Endothelial cell of umbilical vein (primary cell): ENCODE measurements around the gene TRAPPC6A. TPM values are rescaled to one million over a fixed set of nuclear protein-coding genes. Genes with fewer than 3 reads are reported as not detected.

Experiments
- BruUV-seq: library from RNA; stranded (reverse); fragments of 400-500 nt; replicated peaks from 2 replicates; lab custom pipeline; 2021; lab: Mats Ljungman, UMichigan
- CTCF ChIA-PET: fragments of 300-600, 350-600 bp; sonication (Branson Sonifier 250); formaldehyde crosslinking; loops from one replicate; lab custom pipeline; 2021; ENCODE audit warnings: antibody characterized with exemption, inconsistent platforms; lab: Charles Lee
- POLR2A ChIA-PET: fragments of 300-600, 350-600 bp; sonication (Branson Sonifier 250); formaldehyde crosslinking; loops from one replicate; lab custom pipeline; 2021; ENCODE audit warnings: antibody characterized with exemption, inconsistent platforms; lab: Charles Lee
- DNase-seq: peaks from one replicate; pipeline ENCODE4 v3.0.0-alpha.2; 2011; ENCODE audit warnings: low read depth, low spot score
- FAIRE-seq: peaks from 2 replicates; lab custom pipeline; 2011; peaks lifted over from hg19 to GRCh38; lab: Jason Lieb, UNC
- H2AFZ ChIP-seq: 2 replicates; pipeline ENCODE4 v1.6.0; 2012; ENCODE audit warnings: low read depth, low read length, control low read depth, inconsistent platforms
- H3K27ac ChIP-seq: 2 replicates; pipeline ENCODE4 v1.5.1; 2011; ENCODE audit warnings: low read depth, mild to moderate bottlenecking, control low read depth, low read length, moderate library complexity; ENCODE audit not compliant: insufficient read depth
- H3K27me3 ChIP-seq, 2 experiments: 2 replicates each; pipeline versions ENCODE4 v1.6.0 to v1.6.1; 2011; ENCODE audit warnings: low read length in 2 of 2, mixed read lengths in 1 of 2; ENCODE audit not compliant: control insufficient read depth in 2 of 2, insufficient read depth in 2 of 2
- H3K36me3 ChIP-seq, 2 experiments: 2 replicates in 1 of 2; 3 replicates in 1 of 2; pipeline ENCODE4 v1.5.1; 2011; ENCODE audit warnings: low read length in 2 of 2, mild to moderate bottlenecking in 1 of 2, moderate library complexity in 1 of 2; ENCODE audit not compliant: control insufficient read depth in 2 of 2, insufficient read depth in 2 of 2; ENCODE audit errors: extremely low read depth in 1 of 2
- H3K4me1 ChIP-seq: 3 replicates; pipeline ENCODE4 v1.5.1; 2011; ENCODE audit warnings: mild to moderate bottlenecking, low read length; ENCODE audit not compliant: control insufficient read depth, insufficient read depth; ENCODE audit errors: extremely low read depth
- H3K4me2 ChIP-seq: 2 replicates; pipeline ENCODE4 v1.6.1; 2011; ENCODE audit warnings: low read length, control low read depth, mixed read lengths; ENCODE audit not compliant: insufficient read depth
- H3K4me3 ChIP-seq, 3 experiments: fragments of 200-600 bp in 1 of 3; sonication (generic), shearing (Covaris generic) in 1 of 3; replicated peaks in 1 of 3; 2 replicates each; pipeline ENCODE4 v1.5.1; 2011 to 2016; ENCODE audit warnings: control low read depth in 3 of 3, low read length in 3 of 3, mild to moderate bottlenecking in 2 of 3, inconsistent platforms in 1 of 3, low read depth in 1 of 3, moderate library complexity in 1 of 3; ENCODE audit not compliant: insufficient read depth in 1 of 3
- H3K79me2 ChIP-seq: 2 replicates; pipeline ENCODE4 v1.6.0; 2012; ENCODE audit warnings: low read length, inconsistent platforms; ENCODE audit not compliant: control insufficient read depth, insufficient read depth
- H3K9ac ChIP-seq: replicated peaks from 2 replicates; pipeline ENCODE3; 2011; ENCODE audit warnings: low read length, control low read depth; ENCODE audit not compliant: insufficient read depth; ENCODE audit errors: extremely low read depth
- H3K9me1 ChIP-seq: replicated peaks from 3 replicates; pipeline ENCODE4 v1.6.0; 2011; ENCODE audit warnings: mild to moderate bottlenecking, low read length; ENCODE audit not compliant: control insufficient read depth, insufficient read depth; ENCODE audit errors: extremely low read depth
- H3K9me3 ChIP-seq: replicated peaks from 2 replicates; pipeline ENCODE4 v1.5.1; 2012; ENCODE audit warnings: low read length, inconsistent platforms; ENCODE audit not compliant: control insufficient read depth, insufficient read depth
- H4K20me1 ChIP-seq: replicated peaks from 2 replicates; pipeline ENCODE3; 2011; ENCODE audit warnings: mild to moderate bottlenecking, low read length; ENCODE audit not compliant: control insufficient read depth, insufficient read depth; ENCODE audit errors: extremely low read depth
- EZH2 ChIP-seq: IDR thresholded peaks from 2 replicates; pipeline ENCODE4 v1.6.1; 2012; ENCODE audit warnings: borderline replicate concordance, low read depth, mild to moderate bottlenecking, moderate library complexity, low read length, inconsistent platforms; ENCODE audit not compliant: severe bottlenecking
- FOS ChIP-seq: IDR thresholded peaks from 2 replicates; pipeline ENCODE4 v1.6.1; 2011; ENCODE audit warnings: mild to moderate bottlenecking, low read length, moderate library complexity, borderline replicate concordance; ENCODE audit not compliant: insufficient read depth
- GATA2 ChIP-seq: IDR thresholded peaks from 2 replicates; pipeline ENCODE4 v1.7.0; 2011; ENCODE audit warnings: low read depth, mild to moderate bottlenecking, moderate library complexity, mixed read lengths, low read length; ENCODE audit not compliant: insufficient read length, insufficient read depth
- JUN ChIP-seq: IDR thresholded peaks from 2 replicates; pipeline ENCODE4 v1.6.1; 2011; ENCODE audit warnings: borderline replicate concordance, low read depth; ENCODE audit not compliant: insufficient read length, insufficient read depth
- MYC ChIP-seq: IDR thresholded peaks from one replicate; pipeline ENCODE4 v1.6.1; 2011; ENCODE audit warnings: mild to moderate bottlenecking, low read depth, low read length
- POLR2A ChIP-seq: IDR thresholded peaks from 2 replicates; pipeline ENCODE4 v1.6.1; 2012; ENCODE audit warnings: low read depth, mild to moderate bottlenecking, control low read depth, low read length
- POLR2AphosphoS5 ChIP-seq: IDR thresholded peaks from 2 replicates; pipeline ENCODE4 v1.6.1; 2012; ENCODE audit warnings: low read depth, mild to moderate bottlenecking, control low read depth, low read length, moderate library complexity; ENCODE audit not compliant: insufficient read depth
- dilution Hi-C: fragments of 300-500 bp; cut with MboI; formaldehyde crosslinking; loops from one replicate; pipeline ENCODE4 v1.15.0; 2019; ENCODE audit warnings: low sequenced_read_pairs; ENCODE audit not compliant: extremely low pct_ligation_motif_present
- intact Hi-C: fragments of 100-400 bp; cut with micrococcal nuclease; formaldehyde crosslinking; loops from one replicate; pipeline ENCODE4 v1.10.0; 2022
- polyA plus RNA-seq, 4 experiments: library from polyadenylated mRNA; depleted of rRNA in 3 of 4; stranded (reverse) in 3 of 4; unstranded in 1 of 4; fragments of >200 nt; gene quantifications; 2 replicates each; pipeline versions ENCODE4 v1.2.1 to v1.2.3, GENCODE V29; 2011 to 2012; ENCODE audit warnings: missing spikeins in 1 of 4
- total RNA-seq: library from RNA; stranded (reverse); gene quantifications from 2 replicates; pipeline ENCODE4 v1.2.3, GENCODE V29; 2021
- TF ChIP-seq, protein P1 (sequence below), 2 donors: IDR thresholded peaks; 1 replicate in 1 of 2; 2 replicates in 1 of 2; pipeline ENCODE4 v1.5.1; 2011; ENCODE audit warnings: low read length in 2 of 2, mild to moderate bottlenecking in 2 of 2, moderate library complexity in 2 of 2, control low read depth in 1 of 2, inconsistent platforms in 1 of 2, low read depth in 1 of 2; ENCODE audit not compliant: insufficient read depth in 1 of 2; ENCODE audit errors: extremely low read depth in 1 of 2
- TF ChIP-seq, protein P2 (sequence below): IDR thresholded peaks from 2 replicates; pipeline ENCODE4 v1.6.1; 2011; ENCODE audit not compliant: insufficient read depth, insufficient read length

TRAPPC6A gene
- total and polyA plus RNA-seq, 2 donors (not counting 3 experiments of a cell fraction or from before 2014, with no cell fraction given) = 18.1 to 45.4 TPM

DNA sequence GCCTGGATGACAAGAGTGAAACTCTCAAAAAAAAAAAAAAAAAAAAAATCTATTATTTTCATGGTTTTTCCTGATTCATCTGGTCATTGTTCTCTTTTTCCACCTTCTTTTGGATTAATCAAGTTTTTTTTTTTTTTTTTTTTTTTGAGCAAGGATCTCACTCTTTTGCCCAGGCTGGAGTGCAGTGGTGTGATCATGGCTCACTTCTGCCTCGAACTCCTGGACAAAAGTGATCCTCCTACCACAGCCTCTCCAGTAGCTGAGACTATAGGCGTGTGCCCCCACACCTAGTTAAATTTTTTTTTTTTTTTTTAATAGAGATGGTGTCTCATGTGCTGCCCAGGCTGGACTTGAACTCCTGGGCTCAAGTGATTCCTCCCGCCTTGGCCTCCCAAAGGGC, 28.3 kb upstream of the TRAPPC6A start:
- no peak for DNase-seq
- no peak overlapping the region for H3K4me2 ChIP-seq
- no peaks in the 10 kb centered on the region for H3K27me3 ChIP-seq
- H4K20me1 ChIP-seq = no peaks in the 10 kb centered on the region
- no peaks in the 10 kb centered on the region for H3K9me3 ChIP-seq
- no peak for FAIRE-seq
- H3K9me1 ChIP-seq = no peaks in the 10 kb centered on the region
- H3K27ac ChIP-seq = no peak overlapping the region
- no peak overlapping the region for H2AFZ ChIP-seq
- peaks cover under 1% of the 10 kb centered on the region for H3K4me1 ChIP-seq
- TF ChIP-seq POLR2AphosphoS5 (no peak), MYC (no peak), JUN (no peak), FOS (no peak), EZH2 (no peak), POLR2A (no peak), GATA2 (no peak)
- TF ChIP-seq, protein P1, sequence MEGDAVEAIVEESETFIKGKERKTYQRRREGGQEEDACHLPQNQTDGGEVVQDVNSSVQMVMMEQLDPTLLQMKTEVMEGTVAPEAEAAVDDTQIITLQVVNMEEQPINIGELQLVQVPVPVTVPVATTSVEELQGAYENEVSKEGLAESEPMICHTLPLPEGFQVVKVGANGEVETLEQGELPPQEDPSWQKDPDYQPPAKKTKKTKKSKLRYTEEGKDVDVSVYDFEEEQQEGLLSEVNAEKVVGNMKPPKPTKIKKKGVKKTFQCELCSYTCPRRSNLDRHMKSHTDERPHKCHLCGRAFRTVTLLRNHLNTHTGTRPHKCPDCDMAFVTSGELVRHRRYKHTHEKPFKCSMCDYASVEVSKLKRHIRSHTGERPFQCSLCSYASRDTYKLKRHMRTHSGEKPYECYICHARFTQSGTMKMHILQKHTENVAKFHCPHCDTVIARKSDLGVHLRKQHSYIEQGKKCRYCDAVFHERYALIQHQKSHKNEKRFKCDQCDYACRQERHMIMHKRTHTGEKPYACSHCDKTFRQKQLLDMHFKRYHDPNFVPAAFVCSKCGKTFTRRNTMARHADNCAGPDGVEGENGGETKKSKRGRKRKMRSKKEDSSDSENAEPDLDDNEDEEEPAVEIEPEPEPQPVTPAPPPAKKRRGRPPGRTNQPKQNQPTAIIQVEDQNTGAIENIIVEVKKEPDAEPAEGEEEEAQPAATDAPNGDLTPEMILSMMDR (IDR thresholded peaks at IDR 0.05; ENCODE audit: extremely low read depth in 1 of 2, insufficient read depth in 1 of 2, low read depth in 1 of 2, low read length in 2 of 2) = no peak
- TF ChIP-seq, protein P2, sequence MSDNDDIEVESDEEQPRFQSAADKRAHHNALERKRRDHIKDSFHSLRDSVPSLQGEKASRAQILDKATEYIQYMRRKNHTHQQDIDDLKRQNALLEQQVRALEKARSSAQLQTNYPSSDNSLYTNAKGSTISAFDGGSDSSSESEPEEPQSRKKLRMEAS = no peak
- no peaks in the 10 kb centered on the region for H3K79me2 ChIP-seq
- BruUV-seq = no TSS peak
- H3K4me3 ChIP-seq = no peak overlapping the region
- POLR2A ChIA-PET = no interaction called here
- no peak overlapping the region for H3K9ac ChIP-seq
- intact Hi-C loops (no loop called here), dilution Hi-C loops (no loop called here)
- no peaks in the 10 kb centered on the region for H3K36me3 ChIP-seq
- CTCF ChIA-PET = interaction anchor here (0.7 to 1.7 kb wide), 4 partner anchors 9 to 132 kb away, joined by 3 to 4 read pairs (median 3); no protein-coding TSS in a partner anchor
